Neuronal stem cell (in vitro differentiated cells): Measurements from ENCODE around the gene CD53.

Experiments used
- DNase-seq: peaks from one replicate; pipeline ENCODE4 v3.0.0-alpha.2; 2013; ENCODE audit warnings: low spot score
- H2AFZ ChIP-seq: one replicate; pipeline ENCODE4 v1.6.1; 2013; ENCODE audit warnings: mild to moderate bottlenecking, low read length, inconsistent platforms
- H2AK5ac ChIP-seq: 2 replicates; pipeline ENCODE4 v1.6.1; 2013; ENCODE audit warnings: low read depth, mild to moderate bottlenecking, inconsistent platforms, low read length, moderate library complexity, mixed read lengths
- H2BK120ac ChIP-seq: 2 replicates; pipeline ENCODE4 v1.6.1; 2013; ENCODE audit warnings: low read depth, mild to moderate bottlenecking, inconsistent platforms, low read length, moderate library complexity, mixed read lengths
- H2BK12ac ChIP-seq: one replicate; pipeline ENCODE4 v1.6.1; 2013; ENCODE audit warnings: low read length, inconsistent platforms
- H2BK15ac ChIP-seq: 2 replicates; pipeline ENCODE4 v1.6.1; 2013; ENCODE audit warnings: mild to moderate bottlenecking, low read length, inconsistent platforms, mixed read lengths
- H2BK5ac ChIP-seq: one replicate; pipeline ENCODE4 v1.6.1; 2013; ENCODE audit warnings: inconsistent platforms, mild to moderate bottlenecking, low read length, moderate library complexity
- H3K14ac ChIP-seq: one replicate; pipeline ENCODE4 v1.6.1; 2013; ENCODE audit warnings: low read length, inconsistent platforms
- H3K18ac ChIP-seq: 2 replicates; pipeline ENCODE4 v1.6.1; 2013; ENCODE audit warnings: low read length, inconsistent platforms
- H3K23ac ChIP-seq: 2 replicates; pipeline ENCODE4 v1.6.1; 2013; ENCODE audit warnings: low read depth, mild to moderate bottlenecking, mixed read lengths, low read length, inconsistent platforms; ENCODE audit not compliant: poor library complexity
- H3K27ac ChIP-seq: replicated peaks from 3 replicates; pipeline ENCODE4 v1.5.1; 2013; ENCODE audit warnings: low read length, inconsistent platforms
- H3K27me3 ChIP-seq, 3 experiments: 2 replicates each; pipeline ENCODE4 v1.6.1; 2013; ENCODE audit warnings: low read length in 3 of 3, mild to moderate bottlenecking in 2 of 3, inconsistent platforms in 1 of 3, low read depth in 1 of 3, mixed read lengths in 1 of 3, moderate library complexity in 1 of 3; ENCODE audit not compliant: control insufficient read depth in 3 of 3, insufficient read depth in 3 of 3
- H3K36me3 ChIP-seq, 2 donors: replicated peaks in 1 of 2; 2 replicates each; pipeline ENCODE4 v1.6.1; 2013; ENCODE audit warnings: low read length in 2 of 2; ENCODE audit not compliant: control insufficient read depth in 2 of 2, insufficient read depth in 2 of 2
- H3K4ac ChIP-seq: 2 replicates; pipeline ENCODE4 v1.6.1; 2013; ENCODE audit warnings: inconsistent platforms, mild to moderate bottlenecking, low read length, moderate library complexity
- H3K4me1 ChIP-seq, 2 donors: 1 replicate in 1 of 2; 2 replicates in 1 of 2; pipeline ENCODE4 v1.6.1; 2013; ENCODE audit warnings: low read length in 2 of 2, low read depth in 1 of 2; ENCODE audit not compliant: control insufficient read depth in 2 of 2, insufficient read depth in 1 of 2
- H3K4me2 ChIP-seq: one replicate; pipeline ENCODE4 v1.6.1; 2013; ENCODE audit warnings: mild to moderate bottlenecking, low read length, inconsistent platforms; ENCODE audit not compliant: insufficient read depth, poor library complexity, severe bottlenecking
- H3K4me3 ChIP-seq, 2 donors: 2 replicates each; pipeline ENCODE4 v1.5.1; 2013; ENCODE audit warnings: low read length in 2 of 2, mild to moderate bottlenecking in 2 of 2, inconsistent platforms in 1 of 2, moderate library complexity in 1 of 2
- H3K79me1 ChIP-seq: one replicate; pipeline ENCODE4 v1.6.1; 2013; ENCODE audit warnings: low read depth, mild to moderate bottlenecking, inconsistent platforms, low read length, moderate library complexity
- H3K9ac ChIP-seq: one replicate; pipeline ENCODE4 v1.6.1; 2013; ENCODE audit warnings: mild to moderate bottlenecking, low read depth, low read length, inconsistent platforms; ENCODE audit not compliant: poor library complexity
- H3K9me3 ChIP-seq, 2 donors: replicated peaks in 1 of 2; 2 replicates each; pipeline versions ENCODE3 to v1.6.1; 2013; ENCODE audit warnings: low read length in 2 of 2, mild to moderate bottlenecking in 2 of 2, inconsistent platforms in 1 of 2, low read depth in 1 of 2, mixed read lengths in 1 of 2, moderate library complexity in 1 of 2; ENCODE audit not compliant: control insufficient read depth in 2 of 2, insufficient read depth in 1 of 2
- H4K8ac ChIP-seq: one replicate; pipeline ENCODE4 v1.6.1; 2013; ENCODE audit warnings: low read depth, mild to moderate bottlenecking, inconsistent platforms, low read length, moderate library complexity
- H4K91ac ChIP-seq: one replicate; pipeline ENCODE4 v1.6.1; 2013; ENCODE audit warnings: low read length, low read depth, mild to moderate bottlenecking, inconsistent platforms; ENCODE audit not compliant: poor library complexity
- WGBS, 2 donors: extraction: QIAGEN DNeasy Blood & Tissue Kit; methylation state at CpG; one replicate each; pipeline ENCODE4 v1.1.7; 2013; ENCODE audit warnings: missing lambda C conversion rate in 2 of 2, mixed read lengths in 1 of 2; ENCODE audit not compliant: insufficient read length in 2 of 2, insufficient replicate concordance in 1 of 2; ENCODE audit errors: extremely low coverage in 2 of 2; 5-methylcytosine and 5-hydroxymethylcytosine counted together

The CD53 gene

GRCh38 chr1:110916274-110916668, 43.3 kb downstream of the CD53 start:
- H2BK120ac ChIP-seq: no peak overlapping the region
- no peaks in the 10 kb centered on the region for H3K27me3 ChIP-seq
- H3K36me3 ChIP-seq: no peaks in the 10 kb centered on the region
- H3K14ac ChIP-seq: no peak overlapping the region
- H3K9ac ChIP-seq: no peak overlapping the region
- no peak overlapping the region for H3K4me2 ChIP-seq
- no peak overlapping the region for H4K91ac ChIP-seq
- DNase-seq: no peak
- H3K4me3 ChIP-seq: no peak overlapping the region
- no peak overlapping the region for H3K23ac ChIP-seq
- H2AFZ ChIP-seq: no peak overlapping the region
- no peak overlapping the region for H3K27ac ChIP-seq
- no peak overlapping the region for H2BK5ac ChIP-seq
- no peak overlapping the region for H2BK15ac ChIP-seq
- H2AK5ac ChIP-seq: no peak overlapping the region
- H3K18ac ChIP-seq: no peak overlapping the region
- H4K8ac ChIP-seq: no peak overlapping the region
- no peak overlapping the region for H3K4ac ChIP-seq
- no peaks in the 10 kb centered on the region for H3K9me3 ChIP-seq
- no peaks in the 10 kb centered on the region for H3K4me1 ChIP-seq
- no peak overlapping the region for H2BK12ac ChIP-seq
- no peaks in the 10 kb centered on the region for H3K79me1 ChIP-seq
- no CpG with 5 or more reads among the region's 2 CpGs for WGBS, 2 donors

DNA sequence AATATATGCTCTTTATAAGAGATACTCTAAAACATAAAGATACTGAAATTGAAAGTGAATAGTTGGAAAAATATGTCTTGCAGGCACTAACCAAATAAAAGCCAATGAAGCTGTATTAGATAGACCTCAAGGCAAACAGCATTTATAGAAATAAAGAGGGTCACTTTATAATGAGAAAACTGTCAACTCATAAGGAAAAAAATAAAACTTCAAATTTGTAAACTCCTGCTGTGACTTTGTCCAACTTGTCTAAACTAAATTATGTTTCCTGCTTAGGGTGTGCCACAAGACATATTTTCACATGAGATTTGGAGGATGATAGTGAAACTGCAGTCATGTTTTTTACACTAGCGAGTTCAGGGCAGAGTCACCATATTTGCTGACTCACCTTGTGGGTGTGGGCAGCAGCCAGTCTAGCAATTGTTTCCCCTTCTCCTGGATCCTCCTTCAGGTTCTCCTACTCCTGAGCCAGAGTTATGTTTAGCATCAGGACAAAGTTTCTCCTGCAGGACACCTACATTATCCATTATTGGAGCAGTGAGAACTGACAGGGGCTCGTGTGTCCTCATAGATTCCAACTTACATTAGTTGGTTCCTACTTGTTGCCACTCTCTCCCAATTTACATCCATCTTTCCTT, 43.8 kb downstream of the CD53 start:
- DNase-seq: no peak
- H3K4me3 ChIP-seq: no peak overlapping the region
- no peaks in the 10 kb centered on the region for H3K9me3 ChIP-seq
- H2BK12ac ChIP-seq: no peak overlapping the region
- H3K9ac ChIP-seq: no peak overlapping the region
- H3K27ac ChIP-seq: no peak overlapping the region
- no peak overlapping the region for H2BK5ac ChIP-seq
- H3K4ac ChIP-seq: no peak overlapping the region
- H2AK5ac ChIP-seq: no peak overlapping the region
- H3K4me2 ChIP-seq: no peak overlapping the region
- H3K18ac ChIP-seq: no peak overlapping the region
- no peak overlapping the region for H4K91ac ChIP-seq
- H3K79me1 ChIP-seq: no peaks in the 10 kb centered on the region
- H3K27me3 ChIP-seq: no peaks in the 10 kb centered on the region
- H3K23ac ChIP-seq: no peak overlapping the region
- H4K8ac ChIP-seq: no peak overlapping the region
- H2AFZ ChIP-seq: no peak overlapping the region
- WGBS, 2 donors: no CpG with 5 or more reads among the region's 2 CpGs
- H2BK15ac ChIP-seq: no peak overlapping the region
- H2BK120ac ChIP-seq: no peak overlapping the region
- no peak overlapping the region for H3K14ac ChIP-seq
- H3K36me3 ChIP-seq: no peaks in the 10 kb centered on the region
- no peaks in the 10 kb centered on the region for H3K4me1 ChIP-seq

GRCh38 chr1:110918016-110918415, 45.1 kb downstream of the CD53 start:
- H3K9me3 ChIP-seq: no peaks in the 10 kb centered on the region
- no peak overlapping the region for H4K8ac ChIP-seq
- no peak overlapping the region for H2BK15ac ChIP-seq
- no peaks in the 10 kb centered on the region for H3K4me1 ChIP-seq
- WGBS, 2 donors: no CpG with 5 or more reads among the region's 1 CpG
- H2AFZ ChIP-seq: no peak overlapping the region
- no peak overlapping the region for H3K4ac ChIP-seq
- H2AK5ac ChIP-seq: no peak overlapping the region
- no peak overlapping the region for H4K91ac ChIP-seq
- H3K18ac ChIP-seq: no peak overlapping the region
- H3K27me3 ChIP-seq: no peaks in the 10 kb centered on the region
- no peak overlapping the region for H3K4me2 ChIP-seq
- no peak overlapping the region for H3K14ac ChIP-seq
- H3K27ac ChIP-seq: no peak overlapping the region
- no peak overlapping the region for H2BK120ac ChIP-seq
- H3K79me1 ChIP-seq: no peaks in the 10 kb centered on the region
- no peak overlapping the region for H3K9ac ChIP-seq
- no peak overlapping the region for H2BK12ac ChIP-seq
- no peak overlapping the region for H2BK5ac ChIP-seq
- DNase-seq: no peak
- no peak overlapping the region for H3K4me3 ChIP-seq
- H3K23ac ChIP-seq: no peak overlapping the region
- H3K36me3 ChIP-seq: no peaks in the 10 kb centered on the region

DNA sequence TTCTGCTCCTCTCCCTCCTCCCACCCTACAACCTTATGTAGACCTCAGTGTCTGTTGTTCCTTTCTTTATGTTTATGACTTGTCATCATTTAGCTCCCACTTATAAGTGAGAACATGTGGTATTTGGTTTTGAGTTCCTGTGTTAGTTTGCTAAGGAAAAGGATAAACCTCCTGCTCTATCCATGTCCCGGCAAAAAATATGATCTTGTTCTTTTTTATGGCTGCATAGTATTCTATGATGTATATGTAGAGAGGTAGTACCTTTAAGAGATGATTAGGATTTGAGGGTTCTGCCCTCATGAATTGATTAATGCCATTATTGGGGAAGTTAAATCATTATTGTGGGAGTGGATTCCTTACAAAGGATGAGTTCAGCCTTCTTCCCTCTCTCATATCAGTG, 49.0 kb downstream of the CD53 start:
- no peak overlapping the region for H2AK5ac ChIP-seq
- no peak for DNase-seq

More for the DNA sequence above, 49.0 kb downstream of the CD53 start:
- no peak overlapping the region for H2BK15ac ChIP-seq
- no peak overlapping the region for H2AFZ ChIP-seq
- H2BK5ac ChIP-seq: no peak overlapping the region
- H2BK120ac ChIP-seq: no peak overlapping the region
- WGBS, 2 donors: no CpG with 5 or more reads among the region's 1 CpG
- no peak overlapping the region for H3K4me3 ChIP-seq
- H3K36me3 ChIP-seq: no peaks in the 10 kb centered on the region
- H3K18ac ChIP-seq: no peak overlapping the region
- H2BK12ac ChIP-seq: no peak overlapping the region
- H3K27me3 ChIP-seq: no peaks in the 10 kb centered on the region
- no peak overlapping the region for H3K4ac ChIP-seq
- H3K23ac ChIP-seq: no peak overlapping the region
- H3K4me2 ChIP-seq: no peak overlapping the region
- H3K4me1 ChIP-seq: no peaks in the 10 kb centered on the region
- H3K9me3 ChIP-seq: peaks cover 0 to 2% of the 10 kb centered on the region in 2 donors
- H3K79me1 ChIP-seq: no peaks in the 10 kb centered on the region
- no peak overlapping the region for H4K8ac ChIP-seq
- no peak overlapping the region for H3K9ac ChIP-seq
- no peak overlapping the region for H4K91ac ChIP-seq
- H3K14ac ChIP-seq: no peak overlapping the region
- H3K27ac ChIP-seq: no peak overlapping the region
